Kidney epithelial cell (primary cell): Measurements from ENCODE around the gene SECTM1. TPM values are rescaled to one million over a fixed set of nuclear protein-coding genes. Genes with fewer than 3 reads are reported as not detected.
"Not testable (repeated sequence)": the region's sequence is repeated elsewhere in the genome, so short reads cannot be mapped to it uniquely, and the experiment has no call there.

Experiments
- DNase-seq: peaks from one replicate; pipeline ENCODE4 v3.0.0-alpha.2; 2010; ENCODE audit warnings: low read depth
- H3K27me3 ChIP-seq: 2 replicates; pipeline ENCODE4 v1.6.0; 2011; ENCODE audit warnings: low read length; ENCODE audit not compliant: control insufficient read depth, insufficient read depth
- H3K36me3 ChIP-seq: 2 replicates; pipeline ENCODE4 v1.5.1; 2011; ENCODE audit warnings: low read length; ENCODE audit not compliant: control insufficient read depth, insufficient read depth
- H3K4me3 ChIP-seq: 2 replicates; pipeline ENCODE4 v1.5.1; 2011; ENCODE audit warnings: low read depth, mild to moderate bottlenecking, control low read depth, low read length
- CTCF ChIP-seq: IDR thresholded peaks from 2 replicates; pipeline ENCODE4 v1.5.1; 2011; ENCODE audit warnings: mild to moderate bottlenecking, moderate library complexity, low read length, control low read depth, inconsistent platforms; ENCODE audit not compliant: insufficient read depth, poor library complexity, severe bottlenecking
- total RNA-seq: library from RNA; depleted of rRNA; stranded (reverse); fragments of >200 nt; gene quantifications from 2 replicates; pipeline ENCODE4 v1.2.3, GENCODE V29; 2015

The SECTM1 gene
- total RNA-seq, 1 donor from 2014 or later = not detected

- Histone ChIP-seq H3K36me3 (no peaks in the 10 kb centered on the region), H3K27me3 (peaks cover 19% of the 10 kb centered on the region), H3K4me3 (no peak overlapping the region)
- no peak for TF ChIP-seq CTCF
- no peak for DNase-seq
Measured at GRCh38 chr17:82348866-82349265, 15.3 kb upstream of the SECTM1 start.

DNA sequence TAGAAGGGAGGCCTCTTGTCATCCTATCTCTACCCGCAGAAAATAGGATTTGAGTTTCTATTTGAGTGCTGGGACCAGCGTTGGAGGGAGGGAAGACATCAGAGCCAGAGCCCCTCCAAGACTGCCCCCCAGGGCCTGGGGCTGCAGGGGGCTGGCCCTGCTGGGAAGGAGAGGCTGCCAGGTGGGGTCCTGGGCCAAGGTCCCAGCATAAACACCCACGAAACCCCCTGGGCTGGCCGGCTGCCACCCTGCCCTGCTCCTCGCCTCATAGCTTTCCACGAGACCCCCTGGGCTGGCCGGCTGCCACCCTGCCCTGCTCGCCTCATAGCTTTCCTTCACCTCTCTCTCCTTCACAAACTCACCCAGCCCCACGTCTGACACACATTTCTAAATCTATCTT, 14.9 kb upstream of the SECTM1 start:
- Histone ChIP-seq H3K36me3 (no peaks in the 10 kb centered on the region), H3K4me3 (no peak overlapping the region), H3K27me3 (peaks cover 19% of the 10 kb centered on the region)
- no peak for DNase-seq
- TF ChIP-seq CTCF = no peak

GRCh38 chr17:82347994-82348393, 14.4 kb upstream of the SECTM1 start:
- not testable (repeated sequence) for DNase-seq, H3K36me3 ChIP-seq, H3K4me3 ChIP-seq
- H3K27me3 ChIP-seq = peaks cover 19% of the 10 kb centered on the region

DNA sequence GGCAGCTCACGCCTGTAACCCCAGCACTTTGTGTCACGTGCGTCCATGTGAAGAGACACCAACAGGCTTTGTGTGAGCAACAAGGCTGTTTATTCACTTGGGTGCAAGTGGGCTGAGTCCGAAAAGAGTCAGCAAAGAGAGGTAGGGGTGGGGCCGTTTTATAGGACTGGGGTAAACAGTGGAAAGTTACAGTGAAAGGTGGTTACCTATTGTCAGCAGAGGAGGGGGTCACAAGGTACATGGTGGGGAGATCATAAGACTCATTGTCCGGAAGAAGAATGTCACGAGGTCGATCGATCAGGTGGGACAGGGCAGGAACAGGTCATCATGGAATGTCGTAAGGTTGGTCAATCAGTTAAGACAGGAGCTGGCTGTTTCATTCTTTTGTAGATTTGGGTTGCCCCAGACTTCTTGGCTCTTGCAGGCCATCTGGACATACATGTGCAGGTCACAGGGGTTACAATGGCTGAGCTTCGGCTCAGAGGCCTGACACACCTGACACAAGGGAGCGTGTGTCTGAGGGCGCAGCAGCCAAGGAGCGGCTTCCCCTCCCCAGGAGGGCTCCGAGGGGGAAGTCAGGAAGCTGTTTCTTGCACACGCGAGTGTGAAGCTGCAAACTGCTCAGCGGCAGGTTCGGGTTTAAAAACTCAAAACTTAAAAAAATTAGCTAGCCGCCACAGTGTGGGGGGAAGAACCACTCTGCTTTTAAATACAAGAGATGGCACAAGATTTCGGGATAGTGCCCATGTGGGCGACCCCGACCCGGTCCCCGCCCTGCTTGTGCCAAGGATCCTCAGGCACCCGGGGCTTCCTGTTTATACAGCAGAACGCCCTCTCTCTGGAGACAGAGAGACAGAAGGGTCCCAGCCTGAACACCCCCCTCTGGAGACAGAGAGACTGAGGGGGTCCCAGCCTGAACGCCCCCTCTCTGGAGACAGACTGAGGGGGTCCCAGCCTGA, 13.1 kb upstream of the SECTM1 start:
- DNase-seq = no peak
- H3K36me3 ChIP-seq = no peaks in the 10 kb centered on the region
- peaks cover 29% of the 10 kb centered on the region for H3K27me3 ChIP-seq
- TF ChIP-seq CTCF = no peak
- H3K4me3 ChIP-seq = no peak overlapping the region

- H3K27me3 ChIP-seq = peaks cover 24% of the 10 kb centered on the region
- no peak for TF ChIP-seq CTCF
- no peak for DNase-seq
- H3K4me3 ChIP-seq = no peak overlapping the region
- H3K36me3 ChIP-seq = no peaks in the 10 kb centered on the region
Measured at GRCh38 chr17:82345151-82345976, 11.8 kb upstream of the SECTM1 start.

- no peak for TF ChIP-seq CTCF
- H3K36me3 ChIP-seq = no peaks in the 10 kb centered on the region
- H3K4me3 ChIP-seq = no peak overlapping the region
- H3K27me3 ChIP-seq = peaks cover 18% of the 10 kb centered on the region
- no peak for DNase-seq
Measured at GRCh38 chr17:82344175-82344907, 10.8 kb upstream of the SECTM1 start.
